Measurements from ENCODE around the gene ARHGEF6.
"Not testable (repeated sequence)": the region's sequence is repeated elsewhere in the genome, so short reads cannot be mapped to it uniquely, and the experiment has no call there.

Gene ARHGEF6

DNA sequence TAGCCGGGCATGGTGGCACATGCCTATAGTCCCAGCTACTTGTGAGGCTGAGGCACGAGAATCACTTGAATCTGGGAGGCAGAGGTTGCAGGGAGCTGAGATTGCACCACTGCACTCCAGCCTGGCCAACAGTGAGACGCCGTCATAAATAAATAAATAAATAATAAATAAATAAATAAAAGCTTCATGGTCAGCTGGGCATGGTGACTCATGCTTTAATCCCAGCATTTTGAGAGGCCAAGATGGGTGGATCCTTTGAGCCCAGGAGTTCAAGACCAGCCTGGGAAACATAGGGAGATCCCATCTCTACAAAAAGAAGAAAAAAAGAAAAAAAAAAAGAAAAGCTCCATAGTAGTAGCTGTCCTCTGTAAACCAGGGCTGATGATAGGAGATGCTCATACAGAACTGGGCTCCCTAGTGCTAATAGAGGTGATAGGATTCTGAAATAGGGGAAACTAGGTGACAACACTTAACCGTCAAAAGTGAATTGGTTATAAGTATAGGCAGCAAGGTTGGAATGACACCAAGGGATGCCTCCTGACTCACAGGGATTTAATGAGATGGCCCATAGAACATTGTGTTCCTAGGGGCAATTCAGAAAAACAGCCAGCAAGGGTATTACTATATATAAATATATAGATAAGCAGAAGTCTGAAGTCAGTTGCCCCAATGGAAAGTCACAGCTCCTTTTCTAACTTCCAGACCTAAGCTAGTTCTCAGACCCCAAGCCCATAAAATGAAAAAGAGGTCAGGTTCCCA, 41.8 kb upstream of the ARHGEF6 start:
- Histone ChIP-seq H3K9ac (ENCODE audit: low read depth, low read length, poor library complexity, severe bottlenecking) (no peak overlapping the region), H3K79me2 (ENCODE audit: insufficient read depth, low read length) (no peaks in the 10 kb centered on the region), H3K4me2 (ENCODE audit: low read depth, low read length, poor library complexity, severe bottlenecking) (no peak overlapping the region), H3K9me2 (replicated peaks; ENCODE audit: low read depth, low read length) (no peaks in the 10 kb centered on the region), H3K4me1 (ENCODE audit: insufficient read depth, low read length, poor library complexity, severe bottlenecking) (peaks cover 8% of the 10 kb centered on the region), H3K36me3 (ENCODE audit: insufficient read depth, low read length) (no peaks in the 10 kb centered on the region), H3K4me3 (ENCODE audit: low read length, poor library complexity, severe bottlenecking) (no peak overlapping the region), H4K20me1 (ENCODE audit: insufficient read depth, low read length, poor library complexity, severe bottlenecking) (no peaks in the 10 kb centered on the region), H3K27me3 (ENCODE audit: insufficient read depth, low read length, poor library complexity, severe bottlenecking) (no peaks in the 10 kb centered on the region), H2AFZ (ENCODE audit: low read length) (no peak overlapping the region), H3K9me3 (ENCODE audit: insufficient read depth, low read depth, low read length) (no peaks in the 10 kb centered on the region), H3F3A (ENCODE audit: low read depth) (no peaks in the 10 kb centered on the region)
- no peak for TF ChIP-seq EZH2phosphoT487 (IDR thresholded peaks at IDR 0.05; ENCODE audit: borderline replicate concordance)
- TF ChIP-seq, protein P1, sequence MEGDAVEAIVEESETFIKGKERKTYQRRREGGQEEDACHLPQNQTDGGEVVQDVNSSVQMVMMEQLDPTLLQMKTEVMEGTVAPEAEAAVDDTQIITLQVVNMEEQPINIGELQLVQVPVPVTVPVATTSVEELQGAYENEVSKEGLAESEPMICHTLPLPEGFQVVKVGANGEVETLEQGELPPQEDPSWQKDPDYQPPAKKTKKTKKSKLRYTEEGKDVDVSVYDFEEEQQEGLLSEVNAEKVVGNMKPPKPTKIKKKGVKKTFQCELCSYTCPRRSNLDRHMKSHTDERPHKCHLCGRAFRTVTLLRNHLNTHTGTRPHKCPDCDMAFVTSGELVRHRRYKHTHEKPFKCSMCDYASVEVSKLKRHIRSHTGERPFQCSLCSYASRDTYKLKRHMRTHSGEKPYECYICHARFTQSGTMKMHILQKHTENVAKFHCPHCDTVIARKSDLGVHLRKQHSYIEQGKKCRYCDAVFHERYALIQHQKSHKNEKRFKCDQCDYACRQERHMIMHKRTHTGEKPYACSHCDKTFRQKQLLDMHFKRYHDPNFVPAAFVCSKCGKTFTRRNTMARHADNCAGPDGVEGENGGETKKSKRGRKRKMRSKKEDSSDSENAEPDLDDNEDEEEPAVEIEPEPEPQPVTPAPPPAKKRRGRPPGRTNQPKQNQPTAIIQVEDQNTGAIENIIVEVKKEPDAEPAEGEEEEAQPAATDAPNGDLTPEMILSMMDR (conservative IDR thresholded peaks at IDR 0.05; ENCODE audit: low read length), result no peak

DNA sequence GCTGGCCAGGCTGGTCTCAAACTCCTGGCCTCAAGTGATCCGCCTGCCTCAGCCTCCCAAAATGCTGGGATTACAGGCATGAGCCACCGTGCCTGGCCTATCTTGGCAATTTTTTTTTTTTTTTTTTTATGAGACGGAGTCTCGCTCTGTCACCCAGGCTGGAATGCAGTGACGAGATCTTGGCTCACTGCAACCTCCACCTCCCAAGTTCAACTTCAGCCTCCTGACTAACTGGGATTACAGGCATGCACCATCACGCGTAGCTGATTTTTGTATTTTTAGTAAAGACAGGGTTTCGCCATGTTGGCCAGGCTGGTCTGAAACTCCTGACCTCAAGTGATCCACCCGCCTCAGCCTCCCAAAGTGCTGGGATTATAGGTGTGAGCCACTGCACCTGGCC, 39.0 kb upstream of the ARHGEF6 start:
- not testable (repeated sequence) for H3K4me3 ChIP-seq (ENCODE audit: low read length, poor library complexity, severe bottlenecking); H4K20me1 ChIP-seq (ENCODE audit: insufficient read depth, low read length, poor library complexity, severe bottlenecking); H3K9me3 ChIP-seq (ENCODE audit: insufficient read depth, low read depth, low read length); H3K9me2 ChIP-seq (replicated peaks; ENCODE audit: low read depth, low read length); H3K36me3 ChIP-seq (ENCODE audit: insufficient read depth, low read length); H3K9ac ChIP-seq (ENCODE audit: low read depth, low read length, poor library complexity, severe bottlenecking); H3F3A ChIP-seq (ENCODE audit: low read depth); H3K79me2 ChIP-seq (ENCODE audit: insufficient read depth, low read length); H3K4me1 ChIP-seq (ENCODE audit: insufficient read depth, low read length, poor library complexity, severe bottlenecking); H2AFZ ChIP-seq (ENCODE audit: low read length); H3K4me2 ChIP-seq (ENCODE audit: low read depth, low read length, poor library complexity, severe bottlenecking); H3K27me3 ChIP-seq (ENCODE audit: insufficient read depth, low read length, poor library complexity, severe bottlenecking)

DNA sequence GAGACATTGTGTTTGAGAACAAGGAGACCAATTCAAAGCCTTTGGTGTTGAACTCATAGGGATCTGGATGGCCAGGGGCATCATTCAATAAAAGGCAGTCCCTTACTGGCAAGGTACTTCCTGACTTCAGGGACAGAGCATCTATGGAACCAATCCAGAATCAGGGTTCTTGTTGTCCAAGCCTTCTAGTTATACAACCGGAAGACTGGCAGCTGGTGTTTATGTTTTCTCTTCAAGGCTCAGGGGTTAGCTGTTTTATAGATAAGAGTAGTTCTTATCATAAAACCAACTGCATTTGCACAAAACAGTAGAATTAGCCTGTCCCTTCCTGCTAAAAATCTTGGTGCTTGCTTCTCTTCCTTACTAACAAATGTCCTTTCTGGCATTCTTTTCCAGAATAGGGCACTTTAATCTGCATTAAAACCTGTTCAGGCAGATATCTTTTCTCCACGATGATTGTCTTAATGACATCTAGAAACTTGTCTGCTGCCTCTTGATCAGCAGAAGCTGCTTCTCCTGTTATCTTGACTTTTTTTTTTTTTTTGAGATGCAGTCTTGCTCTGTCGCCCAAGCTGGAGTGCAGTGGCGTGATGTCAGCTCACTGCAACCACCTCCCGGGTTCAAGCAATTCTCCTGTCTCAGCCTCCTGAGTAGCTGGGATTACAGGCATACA, 38.4 kb upstream of the ARHGEF6 start:
- no peaks in the 10 kb centered on the region for H3K9me3 ChIP-seq (ENCODE audit: insufficient read depth, low read depth, low read length)
- no peak overlapping the region for H3K9ac ChIP-seq (ENCODE audit: low read depth, low read length, poor library complexity, severe bottlenecking)
- H4K20me1 ChIP-seq (ENCODE audit: insufficient read depth, low read length, poor library complexity, severe bottlenecking), result no peaks in the 10 kb centered on the region
- no peak overlapping the region for H3K4me3 ChIP-seq (ENCODE audit: low read length, poor library complexity, severe bottlenecking)
- no peak overlapping the region for H2AFZ ChIP-seq (ENCODE audit: low read length)
- no peaks in the 10 kb centered on the region for H3K79me2 ChIP-seq (ENCODE audit: insufficient read depth, low read length)
- H3K9me2 ChIP-seq (replicated peaks; ENCODE audit: low read depth, low read length), result no peaks in the 10 kb centered on the region
- no peaks in the 10 kb centered on the region for H3K36me3 ChIP-seq (ENCODE audit: insufficient read depth, low read length)
- peaks cover 10% of the 10 kb centered on the region for H3K4me1 ChIP-seq (ENCODE audit: insufficient read depth, low read length, poor library complexity, severe bottlenecking)
- H3K4me2 ChIP-seq (ENCODE audit: low read depth, low read length, poor library complexity, severe bottlenecking), result no peak overlapping the region
- no peaks in the 10 kb centered on the region for H3F3A ChIP-seq (ENCODE audit: low read depth)
- TF ChIP-seq, protein P1 (conservative IDR thresholded peaks at IDR 0.05; ENCODE audit: low read length), result no peak
- no peak for TF ChIP-seq EZH2phosphoT487 (IDR thresholded peaks at IDR 0.05; ENCODE audit: borderline replicate concordance)
- H3K27me3 ChIP-seq (ENCODE audit: insufficient read depth, low read length, poor library complexity, severe bottlenecking), result no peaks in the 10 kb centered on the region

Measured in Loucy (cell line).